ENCODE data around the gene AZU1.
"Not testable (repeated sequence)": the region's sequence is repeated elsewhere in the genome, so short reads cannot be mapped to it uniquely, and the experiment has no call there.

AZU1 gene

GRCh38 chr19:876089-876488, 48.5 kb downstream of the AZU1 start:
- CTCF ChIA-PET, result interaction anchor here (1.2 kb wide), 1 partner anchor 17 kb away, joined by 5 read pairs; the partner anchor contains the start of genes MED16 and RNU6-9
- Histone ChIP-seq H3K27ac (ENCODE audit: insufficient read depth in 1 of 2, low read depth in 1 of 2, low read length in 2 of 2, poor library complexity in 1 of 2, severe bottlenecking in 2 of 2) (no peak overlapping the region), H3K4me1 (ENCODE audit: control extremely low read depth in 1 of 4, control insufficient read depth in 4 of 4, insufficient read depth in 4 of 4, low read length in 3 of 4) (peaks cover 0 to 12% (median 4%) of the 10 kb centered on the region in 4 experiments), H3K4me3 (ENCODE audit: control insufficient read depth in 1 of 7, extremely low read depth in 1 of 7, insufficient read depth in 4 of 7, low read depth in 2 of 7, low read length in 6 of 7) (no peak overlapping the region), H3K36me3 (ENCODE audit: control insufficient read depth in 4 of 4, insufficient read depth in 4 of 4, low read length in 3 of 4) (peaks cover 0 to 56% (median 38%) of the 10 kb centered on the region in 4 experiments), H3K27me3 (replicated peaks in 2 of 5; ENCODE audit: control insufficient read depth in 4 of 5, insufficient read depth in 5 of 5, low read length in 4 of 5) (no peaks in the 10 kb centered on the region), H3K9me3 (ENCODE audit: control extremely low read depth in 1 of 5, control insufficient read depth in 4 of 5, insufficient read depth in 2 of 5, low read depth in 1 of 5, low read length in 4 of 5) (no peaks in the 10 kb centered on the region)
- DNase-seq, result no peak
- POLR2A ChIA-PET, result no interaction called here
- WGBS (ENCODE audit: insufficient coverage), result 93% methylated on average over 15 of the region's 18 CpGs

GRCh38 chr19:876780-877314, 49.2 kb downstream of the AZU1 start:
- DNase-seq, result no peak
- 93% methylated on average over 24 of the region's 29 CpGs for WGBS (ENCODE audit: insufficient coverage)
- Histone ChIP-seq H3K4me3 (ENCODE audit: control insufficient read depth in 1 of 7, extremely low read depth in 1 of 7, insufficient read depth in 4 of 7, low read depth in 2 of 7, low read length in 6 of 7) (no peak overlapping the region), H3K9me3 (ENCODE audit: control extremely low read depth in 1 of 5, control insufficient read depth in 4 of 5, insufficient read depth in 2 of 5, low read depth in 1 of 5, low read length in 4 of 5) (no peaks in the 10 kb centered on the region), H3K27me3 (replicated peaks in 2 of 5; ENCODE audit: control insufficient read depth in 4 of 5, insufficient read depth in 5 of 5, low read length in 4 of 5) (no peaks in the 10 kb centered on the region), H3K27ac (ENCODE audit: insufficient read depth in 1 of 2, low read depth in 1 of 2, low read length in 2 of 2, poor library complexity in 1 of 2, severe bottlenecking in 2 of 2) (no peak overlapping the region), H3K4me1 (ENCODE audit: control extremely low read depth in 1 of 4, control insufficient read depth in 4 of 4, insufficient read depth in 4 of 4, low read length in 3 of 4) (peaks cover 0 to 11% (median 3%) of the 10 kb centered on the region in 4 experiments), H3K36me3 (ENCODE audit: control insufficient read depth in 4 of 4, insufficient read depth in 4 of 4, low read length in 3 of 4) (peaks cover 0 to 59% (median 41%) of the 10 kb centered on the region in 4 experiments)
- ChIA-PET CTCF (no interaction called here), POLR2A (no interaction called here)

- H3K27ac ChIP-seq (ENCODE audit: insufficient read depth in 1 of 2, low read depth in 1 of 2, low read length in 2 of 2, poor library complexity in 1 of 2, severe bottlenecking in 2 of 2); H3K9me3 ChIP-seq (ENCODE audit: control extremely low read depth in 1 of 5, control insufficient read depth in 4 of 5, insufficient read depth in 2 of 5, low read depth in 1 of 5, low read length in 4 of 5); POLR2A ChIA-PET; H3K4me1 ChIP-seq (ENCODE audit: control extremely low read depth in 1 of 4, control insufficient read depth in 4 of 4, insufficient read depth in 4 of 4, low read length in 3 of 4); DNase-seq; H3K4me3 ChIP-seq (ENCODE audit: control insufficient read depth in 1 of 7, extremely low read depth in 1 of 7, insufficient read depth in 4 of 7, low read depth in 2 of 7, low read length in 6 of 7); H3K27me3 ChIP-seq (replicated peaks in 2 of 5; ENCODE audit: control insufficient read depth in 4 of 5, insufficient read depth in 5 of 5, low read length in 4 of 5): not testable (repeated sequence)
- 99% methylated on average over 10 of the region's 23 CpGs for WGBS (ENCODE audit: insufficient coverage)
- CTCF ChIA-PET, result interaction anchor here (1.2 kb wide), 1 partner anchor 42 kb away, joined by 3 read pairs; no protein-coding TSS in a partner anchor
- peaks cover 7 to 72% (median 48%) of the 10 kb centered on the region in 4 experiments for H3K36me3 ChIP-seq (ENCODE audit: control insufficient read depth in 4 of 4, insufficient read depth in 4 of 4, low read length in 3 of 4)
Measured at GRCh38 chr19:877992-878660, 50.5 kb downstream of the AZU1 start.

- CTCF ChIA-PET, result interaction anchor here (0.8 to 1.2 kb wide), 3 partner anchors 15 to 41 kb away, joined by 3 read pairs; no protein-coding TSS in a partner anchor
- H3K4me3 ChIP-seq (ENCODE audit: control insufficient read depth in 1 of 7, extremely low read depth in 1 of 7, insufficient read depth in 4 of 7, low read depth in 2 of 7, low read length in 6 of 7); H3K4me1 ChIP-seq (ENCODE audit: control extremely low read depth in 1 of 4, control insufficient read depth in 4 of 4, insufficient read depth in 4 of 4, low read length in 3 of 4); H3K9me3 ChIP-seq (ENCODE audit: control extremely low read depth in 1 of 5, control insufficient read depth in 4 of 5, insufficient read depth in 2 of 5, low read depth in 1 of 5, low read length in 4 of 5); H3K27ac ChIP-seq (ENCODE audit: insufficient read depth in 1 of 2, low read depth in 1 of 2, low read length in 2 of 2, poor library complexity in 1 of 2, severe bottlenecking in 2 of 2); H3K27me3 ChIP-seq (replicated peaks in 2 of 5; ENCODE audit: control insufficient read depth in 4 of 5, insufficient read depth in 5 of 5, low read length in 4 of 5); DNase-seq: not testable (repeated sequence)
- H3K36me3 ChIP-seq (ENCODE audit: control insufficient read depth in 4 of 4, insufficient read depth in 4 of 4, low read length in 3 of 4), result peaks cover 7 to 74% (median 47%) of the 10 kb centered on the region in 4 experiments
- 97% methylated on average over 14 of the region's 24 CpGs for WGBS (ENCODE audit: insufficient coverage)
- POLR2A ChIA-PET, result interaction anchor here (0.6 to 0.7 kb wide), 2 partner anchors 14 to 97 kb away, joined by 4 to 7 read pairs; partner anchors contain the start of genes MED16 and RNU6-9
Measured at GRCh38 chr19:878751-879561, 51.3 kb downstream of the AZU1 start.

GRCh38 chr19:879711-880438, 52.2 kb downstream of the AZU1 start:
- WGBS (ENCODE audit: insufficient coverage), result 97% methylated on average over 21 of the region's 37 CpGs
- Histone ChIP-seq H3K9me3 (ENCODE audit: control extremely low read depth in 1 of 5, control insufficient read depth in 4 of 5, insufficient read depth in 2 of 5, low read depth in 1 of 5, low read length in 4 of 5) (no peaks in the 10 kb centered on the region), H3K4me1 (ENCODE audit: control extremely low read depth in 1 of 4, control insufficient read depth in 4 of 4, insufficient read depth in 4 of 4, low read length in 3 of 4) (no peaks in the 10 kb centered on the region), H3K36me3 (ENCODE audit: control insufficient read depth in 4 of 4, insufficient read depth in 4 of 4, low read length in 3 of 4) (peaks cover 7 to 77% (median 52%) of the 10 kb centered on the region in 4 experiments), H3K27me3 (replicated peaks in 2 of 5; ENCODE audit: control insufficient read depth in 4 of 5, insufficient read depth in 5 of 5, low read length in 4 of 5) (no peaks in the 10 kb centered on the region), H3K4me3 (ENCODE audit: control insufficient read depth in 1 of 7, extremely low read depth in 1 of 7, insufficient read depth in 4 of 7, low read depth in 2 of 7, low read length in 6 of 7) (no peak overlapping the region), H3K27ac (ENCODE audit: insufficient read depth in 1 of 2, low read depth in 1 of 2, low read length in 2 of 2, poor library complexity in 1 of 2, severe bottlenecking in 2 of 2) (no peak overlapping the region)
- DNase-seq, result no peak
- POLR2A ChIA-PET, result interaction anchor here (0.6 kb wide), 1 partner anchor 13 kb away, joined by 7 read pairs; the partner anchor contains the start of genes MED16 and RNU6-9
- CTCF ChIA-PET, result interaction anchor here (0.8 kb wide), 1 partner anchor 17 kb away, joined by 3 read pairs; no protein-coding TSS in a partner anchor

Measured in common myeloid progenitor, CD34-positive (primary cell).